Gastrocnemius medialis (tissue), 4 donors: Measurements from ENCODE around the gene ZFHX2. TPM values are rescaled to one million over a fixed set of nuclear protein-coding genes. Genes with fewer than 3 reads are reported as not detected.
"Not testable (repeated sequence)": the region's sequence is repeated elsewhere in the genome, so short reads cannot be mapped to it uniquely, and the experiment has no call there.

ENCODE experiments used
- ATAC-seq, 2 donors: fragments of 150-250 bp; one replicate each; pipeline ENCODE4 v1.9.1; 2016
- DNase-seq, 2 donors: peaks; one replicate each; pipeline ENCODE4 v3.0.0-alpha.2; 2019
- H3K27ac ChIP-seq, 4 donors: fragments of 200-600 bp; sonication (generic); 1 replicate in 1 of 4; 2 replicates in 3 of 4; pipeline ENCODE4 v1.5.1; 2016 to 2018; ENCODE audit warnings: mild to moderate bottlenecking in 2 of 4, moderate library complexity in 1 of 4
- H3K27me3 ChIP-seq, 3 donors: fragments of 200-600 bp; sonication (generic) in 2 of 3; 1 replicate in 1 of 3; 2 replicates in 2 of 3; pipeline versions ENCODE4 v1.5.1 to v1.6.0; 2016 to 2019; ENCODE audit warnings: mild to moderate bottlenecking in 1 of 3, moderate library complexity in 1 of 3
- H3K36me3 ChIP-seq, 2 donors: fragments of 200-600 bp; sonication (generic) in 1 of 2; one replicate each; pipeline ENCODE4 v1.5.1; 2017 to 2018
- H3K4me1 ChIP-seq, 2 donors: fragments of 200-600 bp; sonication (generic) in 1 of 2; one replicate each; pipeline ENCODE4 v1.5.1; 2016 to 2017; ENCODE audit warnings: mild to moderate bottlenecking in 2 of 2
- H3K4me3 ChIP-seq, 4 donors: fragments of 200-600 bp; sonication (generic) in 3 of 4; 1 replicate in 1 of 4; 2 replicates in 3 of 4; pipeline ENCODE4 v1.5.1; 2016 to 2019; ENCODE audit warnings: mild to moderate bottlenecking in 2 of 4
- H3K9me3 ChIP-seq, 3 donors: fragments of 200-600 bp; sonication (generic) in 2 of 3; 1 replicate in 1 of 3; 2 replicates in 2 of 3; pipeline ENCODE4 v1.5.1; 2016 to 2019
- POLR2A ChIP-seq, 2 donors: fragments of 450-650 bp; IDR thresholded peaks; one replicate each; pipeline ENCODE4 v1.6.1; 2017; ENCODE audit warnings: antibody characterized with exemption in 2 of 2, mild to moderate bottlenecking in 2 of 2, moderate library complexity in 2 of 2
- in situ Hi-C, 4 donors: fragments of 200-750 bp; cut with MboI; loops; one replicate each; pipeline versions ENCODE4 v1.15.0 to v1.8.0; 2017; ENCODE audit warnings: low sequenced_read_pairs in 4 of 4
- intact Hi-C: fragments of 100-400 bp; cut with DNase I; formaldehyde crosslinking; loops from one replicate; pipeline ENCODE4 v1.15.1; 2023; ENCODE audit warnings: low total_unique reads
- total RNA-seq, 4 donors: library from RNA; depleted of rRNA; stranded (reverse); fragments of >200 nt; gene quantifications; one replicate each; pipeline versions ENCODE4 v1.1.0 to v1.2.3, GENCODE V29; 2016
- TF ChIP-seq, protein P1 (sequence below), 5 experiments: fragments of 450-650 bp in 3 of 5; fragments of 200-600 bp in 2 of 5; sonication (generic) in 2 of 5; IDR thresholded peaks in 4 of 5; conservative IDR thresholded peaks in 1 of 5; 1 replicate in 4 of 5; 2 replicates in 1 of 5; pipeline ENCODE4 v1.5.1; 2016 to 2019; ENCODE audit warnings: antibody characterized with exemption in 5 of 5, mild to moderate bottlenecking in 3 of 5, moderate library complexity in 3 of 5

ZFHX2 gene
- total RNA-seq, 4 donors from 2014 or later = 0.23 to 0.44 (median 0.41) TPM; not detected in 1

- H3K36me3 ChIP-seq = no peaks in the 10 kb centered on the region
- H3K27me3 ChIP-seq = peaks cover 0 to 4% (median 3%) of the 10 kb centered on the region in 3 donors
- no peaks in the 10 kb centered on the region for H3K9me3 ChIP-seq
- H3K27ac ChIP-seq = no peak overlapping the region
- TF ChIP-seq, protein P1, sequence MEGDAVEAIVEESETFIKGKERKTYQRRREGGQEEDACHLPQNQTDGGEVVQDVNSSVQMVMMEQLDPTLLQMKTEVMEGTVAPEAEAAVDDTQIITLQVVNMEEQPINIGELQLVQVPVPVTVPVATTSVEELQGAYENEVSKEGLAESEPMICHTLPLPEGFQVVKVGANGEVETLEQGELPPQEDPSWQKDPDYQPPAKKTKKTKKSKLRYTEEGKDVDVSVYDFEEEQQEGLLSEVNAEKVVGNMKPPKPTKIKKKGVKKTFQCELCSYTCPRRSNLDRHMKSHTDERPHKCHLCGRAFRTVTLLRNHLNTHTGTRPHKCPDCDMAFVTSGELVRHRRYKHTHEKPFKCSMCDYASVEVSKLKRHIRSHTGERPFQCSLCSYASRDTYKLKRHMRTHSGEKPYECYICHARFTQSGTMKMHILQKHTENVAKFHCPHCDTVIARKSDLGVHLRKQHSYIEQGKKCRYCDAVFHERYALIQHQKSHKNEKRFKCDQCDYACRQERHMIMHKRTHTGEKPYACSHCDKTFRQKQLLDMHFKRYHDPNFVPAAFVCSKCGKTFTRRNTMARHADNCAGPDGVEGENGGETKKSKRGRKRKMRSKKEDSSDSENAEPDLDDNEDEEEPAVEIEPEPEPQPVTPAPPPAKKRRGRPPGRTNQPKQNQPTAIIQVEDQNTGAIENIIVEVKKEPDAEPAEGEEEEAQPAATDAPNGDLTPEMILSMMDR (IDR thresholded peaks at IDR 0.05 in 4 of 5, conservative IDR thresholded peaks at IDR 0.05 in 1 of 5) = no peak
- TF ChIP-seq POLR2A (IDR thresholded peaks at IDR 0.05) = no peak
- intact Hi-C loops = no loop called here
- DNase-seq (no peak), ATAC-seq (no peak)
- H3K4me3 ChIP-seq = no peak overlapping the region
- in situ Hi-C loops = no loop called here
- H3K4me1 ChIP-seq = no peaks in the 10 kb centered on the region
Observed at GRCh38 chr14:23589606-23590005, 38.0 kb upstream of the ZFHX2 start.

GRCh38 chr14:23588884-23589598 lies 37.5 kb upstream of the ZFHX2 start:
- Histone ChIP-seq H3K27me3 (peaks cover 0 to 4% (median 3%) of the 10 kb centered on the region in 3 donors), H3K4me3 (no peak overlapping the region), H3K4me1 (no peaks in the 10 kb centered on the region), H3K27ac (no peak overlapping the region), H3K36me3 (no peaks in the 10 kb centered on the region), H3K9me3 (no peaks in the 10 kb centered on the region)
- DNase-seq (peak; percentile 52 to 59), ATAC-seq (peak in 1 of 2 donors; percentile 51)
- TF ChIP-seq, protein P1 (IDR thresholded peaks at IDR 0.05 in 4 of 5, conservative IDR thresholded peaks at IDR 0.05 in 1 of 5) = peak in 4 of 5 experiments; percentile 20 to 51 (median 42)
- no peak for TF ChIP-seq POLR2A (IDR thresholded peaks at IDR 0.05)
- intact Hi-C loops (no loop called here), in situ Hi-C loops (no loop called here)

- H3K27ac ChIP-seq, DNase-seq, H3K4me1 ChIP-seq, in situ Hi-C loops, H3K36me3 ChIP-seq, H3K9me3 ChIP-seq, intact Hi-C loops, ATAC-seq, H3K4me3 ChIP-seq: not testable (repeated sequence)
- H3K27me3 ChIP-seq = peaks cover 4 to 16% (median 9%) of the 10 kb centered on the region in 3 donors
Observed at GRCh38 chr14:23584527-23585203, 33.1 kb upstream of the ZFHX2 start.

DNA sequence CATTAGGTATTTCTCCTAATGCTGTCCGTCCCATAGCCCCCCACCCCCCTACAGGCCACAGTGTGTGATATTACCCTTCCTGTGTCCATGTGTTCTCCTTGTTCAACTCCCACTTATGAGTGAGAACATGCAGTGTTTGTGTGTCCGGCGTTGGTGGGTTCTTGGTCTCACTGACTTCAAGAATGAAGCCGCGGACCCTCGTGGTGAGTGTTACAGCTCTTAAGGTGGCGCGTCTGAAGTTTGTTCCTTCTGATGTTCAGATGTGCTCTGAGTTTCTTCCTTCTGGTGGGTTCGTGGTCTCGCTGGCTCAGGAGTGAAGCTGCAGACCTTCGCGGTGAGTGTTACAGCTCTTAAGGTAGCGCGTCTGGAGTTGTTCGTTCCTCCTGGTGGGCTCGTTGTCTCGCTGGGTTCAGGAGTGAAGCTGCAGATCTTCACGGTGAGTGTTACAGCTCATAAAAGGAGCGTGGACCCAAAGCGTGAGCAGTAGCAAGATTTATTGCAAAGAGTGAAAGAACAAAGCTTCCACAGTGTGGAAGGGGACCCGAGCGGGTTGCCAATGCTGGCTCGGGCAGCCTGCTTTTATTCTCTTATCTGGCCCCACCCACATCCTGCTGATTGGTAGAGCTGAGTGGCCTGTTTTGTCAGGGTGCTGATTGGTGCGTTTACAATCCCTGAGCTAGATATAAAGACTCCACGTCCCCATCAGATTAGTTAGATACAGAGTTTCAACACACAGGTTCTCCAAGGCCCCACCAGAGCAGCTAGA lies 32.4 kb upstream of the ZFHX2 start:
- H3K36me3 ChIP-seq, H3K27ac ChIP-seq, in situ Hi-C loops, H3K4me3 ChIP-seq, ATAC-seq, H3K9me3 ChIP-seq, DNase-seq, intact Hi-C loops, H3K4me1 ChIP-seq: not testable (repeated sequence)
- peaks cover 9 to 17% (median 13%) of the 10 kb centered on the region in 3 donors for H3K27me3 ChIP-seq

DNA sequence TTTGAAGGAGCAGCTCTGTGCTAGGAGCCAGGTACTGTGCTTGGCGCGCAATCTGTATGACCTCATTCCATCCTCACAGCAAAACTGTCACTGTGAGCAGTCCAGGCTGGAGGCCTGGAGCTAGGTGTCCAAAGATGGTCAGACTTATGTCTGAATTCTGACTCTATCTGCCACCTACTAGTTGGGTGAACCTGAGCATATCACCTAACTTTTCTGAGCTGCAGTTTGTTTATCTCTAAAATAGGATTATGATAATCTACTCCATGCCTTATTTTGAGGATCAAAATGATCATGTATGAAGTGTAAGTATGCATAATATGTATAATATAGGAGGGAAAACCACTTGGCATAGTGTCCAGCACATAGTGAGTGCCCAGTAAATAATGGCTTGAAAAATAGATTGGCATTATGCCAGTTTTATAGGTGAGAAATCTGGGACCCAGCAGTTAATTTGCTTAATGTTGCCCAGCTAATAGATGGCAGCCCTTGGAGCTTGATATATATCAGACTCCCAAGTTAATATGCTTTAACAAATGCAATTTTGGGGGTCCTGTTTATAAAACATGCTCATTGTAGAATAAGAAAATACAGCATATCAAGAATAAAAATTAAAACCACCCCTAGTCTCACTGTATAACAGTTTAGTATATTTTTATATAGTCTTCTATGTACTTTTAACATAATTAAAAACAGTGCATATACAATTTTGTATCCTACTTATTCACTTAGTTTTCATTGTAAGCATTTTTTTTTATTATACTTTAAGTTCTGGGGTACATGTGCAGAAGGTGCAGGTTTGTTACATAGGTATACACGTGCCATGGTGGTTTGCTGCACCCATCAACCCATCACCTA lies 31.6 kb upstream of the ZFHX2 start:
- intact Hi-C loops (no loop called here), in situ Hi-C loops (no loop called here)
- H3K36me3 ChIP-seq = no peaks in the 10 kb centered on the region
- ATAC-seq (no peak), DNase-seq (no peak)
- H3K4me3 ChIP-seq = no peak overlapping the region
- no peak overlapping the region for H3K27ac ChIP-seq
- H3K4me1 ChIP-seq = no peaks in the 10 kb centered on the region
- H3K27me3 ChIP-seq = peaks cover 18 to 25% (median 21%) of the 10 kb centered on the region in 3 donors
- no peaks in the 10 kb centered on the region for H3K9me3 ChIP-seq
- TF ChIP-seq, protein P1 (IDR thresholded peaks at IDR 0.05 in 4 of 5, conservative IDR thresholded peaks at IDR 0.05 in 1 of 5) = no peak
- TF ChIP-seq POLR2A (IDR thresholded peaks at IDR 0.05) = no peak
